PC-9 (cell line): ENCODE data around the gene SRP14. TPM values are rescaled to one million over a fixed set of nuclear protein-coding genes. Genes with fewer than 3 reads are reported as not detected.

Experiments used
- BruUV-seq: library from RNA; stranded (reverse); fragments of 400-500 nt; replicated peaks from 2 replicates; lab custom pipeline; 2021; lab: Mats Ljungman, UMichigan
- CTCF ChIA-PET: fragments of 300-600 bp; sonication (Branson Sonifier 250); formaldehyde crosslinking; loops from one replicate; lab custom pipeline; 2022; ENCODE audit warnings: antibody characterized with exemption; lab: Charles Lee
- POLR2A ChIA-PET: fragments of 300-600 bp; sonication (Branson Sonifier 250); formaldehyde crosslinking; loops from one replicate; lab custom pipeline; 2022; ENCODE audit warnings: antibody characterized with exemption; ENCODE audit not compliant: unreplicated experiment; lab: Charles Lee
- DNase-seq, 2 experiments: peaks; one replicate each; pipeline versions ENCODE4 v3.0.0 to v3.0.0-alpha.2; 2015 to 2022; ENCODE audit warnings: mixed read lengths in 1 of 2
- H2AFZ ChIP-seq: fragments of 200-600 bp; sonication (generic); 2 replicates; pipeline ENCODE4 v1.8.1; 2017; ENCODE audit warnings: antibody characterized with exemption
- H3F3A ChIP-seq: fragments of 200-600 bp; sonication (generic); 2 replicates; pipeline ENCODE4 v1.8.1; 2017; ENCODE audit warnings: antibody characterized with exemption, mild to moderate bottlenecking, low read depth; ENCODE audit not compliant: insufficient read depth
- H3K27ac ChIP-seq: fragments of 200-600 bp; sonication (generic); 2 replicates; pipeline ENCODE4 v1.6.1; 2016; ENCODE audit warnings: mixed run types
- H3K27me3 ChIP-seq: fragments of 200-600 bp; sonication (generic); 2 replicates; pipeline ENCODE4 v1.6.1; 2016; ENCODE audit warnings: low read depth, mixed run types; ENCODE audit not compliant: insufficient read depth
- H3K36me3 ChIP-seq: fragments of 200-600 bp; sonication (generic); 2 replicates; pipeline ENCODE4 v1.6.1; 2016; ENCODE audit warnings: low read depth, mixed run types
- H3K4me1 ChIP-seq: fragments of 200-600 bp; sonication (generic); replicated peaks from 2 replicates; pipeline ENCODE4 v1.6.1; 2016; ENCODE audit warnings: mixed run types; ENCODE audit not compliant: insufficient read depth
- H3K4me2 ChIP-seq: fragments of 200-600 bp; sonication (generic); 2 replicates; pipeline ENCODE4 v1.6.1; 2017; ENCODE audit warnings: mixed run types
- H3K4me3 ChIP-seq: fragments of 200-600 bp; sonication (generic); 2 replicates; pipeline ENCODE4 v1.6.1; 2016; ENCODE audit warnings: mixed run types
- H3K79me2 ChIP-seq: fragments of 200-600 bp; sonication (generic); 2 replicates; pipeline ENCODE4 v1.6.1; 2017; ENCODE audit warnings: low read depth, mixed run types
- H3K9me2 ChIP-seq: fragments of 200-600 bp; sonication (generic); 2 replicates; pipeline ENCODE4 v1.8.1; 2017; ENCODE audit warnings: mild to moderate bottlenecking; ENCODE audit not compliant: insufficient read depth
- H3K9me3 ChIP-seq: fragments of 200-600 bp; sonication (generic); 2 replicates; pipeline ENCODE4 v1.8.1; 2016; ENCODE audit warnings: low read depth; ENCODE audit not compliant: insufficient read depth
- H4K20me1 ChIP-seq: fragments of 200-600 bp; sonication (generic); 2 replicates; pipeline ENCODE4 v1.8.1; 2017; ENCODE audit not compliant: insufficient read depth
- EZH2 ChIP-seq: fragments of 200-600 bp; sonication (generic); IDR thresholded peaks from 2 replicates; pipeline ENCODE4 v1.8.0; 2017; ENCODE audit warnings: antibody characterized with exemption, low read depth
- intact Hi-C: fragments of 100-400 bp; cut with micrococcal nuclease; formaldehyde crosslinking; loops from one replicate; pipeline ENCODE4 v1.10.0; 2022; ENCODE audit not compliant: unreplicated experiment
- total RNA-seq: library from RNA; stranded (reverse); gene quantifications from 2 replicates; pipeline ENCODE4 v1.2.3, GENCODE V29; 2021
- TF ChIP-seq, protein P1 (sequence below): fragments of 200-600 bp; sonication (generic); conservative IDR thresholded peaks from 2 replicates; pipeline ENCODE4 v1.6.1; 2017; ENCODE audit warnings: mixed run types, antibody characterized with exemption, mild to moderate bottlenecking, moderate library complexity

Gene SRP14
- total RNA-seq, 1 experiment from 2014 or later: 196 TPM

DNA sequence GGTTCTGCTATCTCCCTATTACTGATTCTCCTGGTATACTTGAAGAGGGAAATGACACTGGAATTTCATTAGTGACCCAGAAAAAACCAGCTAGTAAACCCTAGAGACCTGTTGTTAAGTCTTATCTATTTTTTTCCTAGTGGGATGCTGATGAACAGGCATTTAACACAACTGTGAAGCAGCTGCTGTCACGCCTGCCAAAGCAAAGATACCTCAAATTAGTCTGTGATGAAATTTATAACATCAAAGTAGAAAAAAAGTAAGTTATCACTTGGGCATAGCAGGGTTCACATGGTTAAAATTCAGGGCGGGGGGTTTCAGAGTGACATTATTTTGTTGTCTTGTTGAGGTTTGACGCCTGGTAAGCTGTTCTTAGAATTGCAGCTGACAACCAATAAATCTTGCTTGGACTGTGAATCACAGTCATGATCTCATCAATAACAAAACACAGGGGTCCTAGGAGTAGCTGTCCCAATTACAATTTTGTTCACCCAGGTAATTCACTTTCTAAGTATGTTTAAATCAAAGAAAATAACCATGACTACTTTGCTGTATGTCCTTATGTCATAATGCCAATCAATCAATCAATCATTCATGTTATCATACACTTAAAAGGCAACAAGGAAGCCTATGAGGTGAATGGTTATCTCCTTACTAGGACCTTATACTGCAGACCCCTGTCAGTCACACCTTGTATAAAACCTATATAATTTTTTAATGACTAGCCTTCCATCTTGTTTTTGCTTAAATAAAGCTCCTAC lies 4.6 kb downstream of the SRP14 start:
- CTCF ChIA-PET: no interaction called here
- no peak for DNase-seq
- Histone ChIP-seq H3K4me1 (peaks cover 10% of the 10 kb centered on the region), H3K27ac (no peak overlapping the region), H3K79me2 (peaks cover 18% of the 10 kb centered on the region), H3K9me3 (no peaks in the 10 kb centered on the region; the same call in 1 of the 2 replicates), H2AFZ (no peak overlapping the region), H3K36me3 (0 out of 2 replicates have a peak, but pooled peaks cover 5% of the 10 kb centered on the region), H4K20me1 (no peaks in the 10 kb centered on the region; the same call in 1 of the 2 replicates), H3K4me2 (no peak overlapping the region), H3F3A (peaks cover 5% of the 10 kb centered on the region; the same call in 1 of the 2 replicates), H3K4me3 (no peak overlapping the region), H3K27me3 (no peaks in the 10 kb centered on the region), H3K9me2 (no peaks in the 10 kb centered on the region)
- POLR2A ChIA-PET: interaction anchor here (0.6 kb wide), 2 partner anchors 71 to 73 kb away, joined by 3 to 6 read pairs; no protein-coding TSS in a partner anchor
- BruUV-seq: no TSS peak
- TF ChIP-seq, protein P1, sequence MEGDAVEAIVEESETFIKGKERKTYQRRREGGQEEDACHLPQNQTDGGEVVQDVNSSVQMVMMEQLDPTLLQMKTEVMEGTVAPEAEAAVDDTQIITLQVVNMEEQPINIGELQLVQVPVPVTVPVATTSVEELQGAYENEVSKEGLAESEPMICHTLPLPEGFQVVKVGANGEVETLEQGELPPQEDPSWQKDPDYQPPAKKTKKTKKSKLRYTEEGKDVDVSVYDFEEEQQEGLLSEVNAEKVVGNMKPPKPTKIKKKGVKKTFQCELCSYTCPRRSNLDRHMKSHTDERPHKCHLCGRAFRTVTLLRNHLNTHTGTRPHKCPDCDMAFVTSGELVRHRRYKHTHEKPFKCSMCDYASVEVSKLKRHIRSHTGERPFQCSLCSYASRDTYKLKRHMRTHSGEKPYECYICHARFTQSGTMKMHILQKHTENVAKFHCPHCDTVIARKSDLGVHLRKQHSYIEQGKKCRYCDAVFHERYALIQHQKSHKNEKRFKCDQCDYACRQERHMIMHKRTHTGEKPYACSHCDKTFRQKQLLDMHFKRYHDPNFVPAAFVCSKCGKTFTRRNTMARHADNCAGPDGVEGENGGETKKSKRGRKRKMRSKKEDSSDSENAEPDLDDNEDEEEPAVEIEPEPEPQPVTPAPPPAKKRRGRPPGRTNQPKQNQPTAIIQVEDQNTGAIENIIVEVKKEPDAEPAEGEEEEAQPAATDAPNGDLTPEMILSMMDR: no peak
- no peak for TF ChIP-seq EZH2
- intact Hi-C loops: no loop called here

DNA sequence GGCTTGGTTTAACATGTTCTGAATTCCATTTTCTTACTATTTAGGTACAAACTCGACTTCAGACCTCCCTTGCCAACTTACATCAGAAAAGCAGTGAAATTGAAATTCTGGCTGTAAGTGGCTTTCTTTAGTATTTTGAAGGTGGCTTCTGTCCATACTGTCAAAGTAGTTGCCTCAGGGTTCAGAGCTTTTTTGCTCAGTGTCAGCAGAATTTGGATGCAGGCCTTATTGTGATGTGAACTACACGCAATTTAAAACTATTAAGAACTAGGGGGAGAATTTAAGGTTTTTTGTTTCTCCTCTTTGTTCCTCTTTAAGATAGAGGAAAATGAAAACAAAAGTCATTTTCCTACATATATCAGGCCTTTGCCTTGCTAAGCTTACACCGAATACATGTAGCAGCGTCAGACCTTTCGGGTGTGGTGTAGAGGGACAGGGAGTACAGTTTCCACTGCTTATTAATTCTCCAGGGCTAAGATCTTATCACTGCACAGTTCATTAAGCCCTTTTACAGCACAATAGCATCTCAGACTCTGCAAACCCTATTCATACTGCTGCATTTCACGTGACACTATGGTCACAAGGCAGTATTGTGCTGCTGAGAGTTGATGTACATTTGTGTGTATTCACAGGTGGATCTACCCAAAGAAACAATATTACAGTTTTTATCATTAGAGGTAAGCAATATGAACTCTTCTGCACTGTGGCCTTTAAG lies 6.7 kb downstream of the SRP14 start:
- TF ChIP-seq, protein P1: no peak
- no peak for TF ChIP-seq EZH2
- POLR2A ChIA-PET: no interaction called here
- DNase-seq: no peak
- CTCF ChIA-PET: no interaction called here
- H3F3A ChIP-seq: peaks cover 11% of the 10 kb centered on the region; the same call in 1 of the 2 replicates
- H2AFZ ChIP-seq: no peak overlapping the region
- H3K27ac ChIP-seq: no peak overlapping the region
- peaks cover under 1% of the 10 kb centered on the region; the same call in 1 of the 2 replicates for H3K79me2 ChIP-seq
- intact Hi-C loops: no loop called here
- H3K4me3 ChIP-seq: no peak overlapping the region
- no peaks in the 10 kb centered on the region for H4K20me1 ChIP-seq
- no peak overlapping the region for H3K4me2 ChIP-seq
- 0 out of 2 replicates have a peak, but pooled peaks cover 5% of the 10 kb centered on the region for H3K36me3 ChIP-seq
- no TSS peak for BruUV-seq
- H3K9me2 ChIP-seq: no peaks in the 10 kb centered on the region
- H3K27me3 ChIP-seq: no peaks in the 10 kb centered on the region
- 0 out of 2 replicates have a peak, but pooled peaks cover under 1% of the 10 kb centered on the region for H3K4me1 ChIP-seq
- H3K9me3 ChIP-seq: no peaks in the 10 kb centered on the region; the same call in 1 of the 2 replicates

DNA sequence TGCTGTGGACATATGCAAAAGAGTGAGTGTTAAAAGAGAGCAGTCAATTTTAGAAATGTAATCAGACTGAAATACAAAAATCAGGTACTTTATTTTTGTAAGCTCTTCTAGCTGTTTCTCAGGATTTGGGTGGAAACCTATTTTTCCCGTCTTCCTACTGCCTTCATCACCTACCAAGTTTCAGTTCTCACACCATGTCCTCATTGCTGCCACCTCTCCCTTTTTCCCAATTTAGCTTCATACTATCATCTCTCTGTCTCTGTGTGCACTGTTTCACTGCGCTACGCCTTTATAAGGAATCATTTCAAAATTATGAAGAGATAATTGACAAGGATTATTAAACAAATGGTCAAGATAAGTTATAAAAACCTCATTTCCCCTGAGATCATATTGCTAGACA lies 7.7 kb downstream of the SRP14 start:
- intact Hi-C loops: no loop called here
- BruUV-seq: no TSS peak
- Histone ChIP-seq H2AFZ (no peak overlapping the region), H3K36me3 (peaks cover 3% of the 10 kb centered on the region; the same call in 1 of the 2 replicates), H4K20me1 (no peaks in the 10 kb centered on the region), H3F3A (peaks cover 11% of the 10 kb centered on the region; the same call in 1 of the 2 replicates), H3K4me1 (no peaks in the 10 kb centered on the region), H3K79me2 (no peaks in the 10 kb centered on the region), H3K27me3 (no peaks in the 10 kb centered on the region), H3K9me3 (no peaks in the 10 kb centered on the region; the same call in 1 of the 2 replicates), H3K4me3 (no peak overlapping the region), H3K27ac (no peak overlapping the region), H3K4me2 (no peak overlapping the region), H3K9me2 (no peaks in the 10 kb centered on the region)
- TF ChIP-seq, protein P1: no peak
- TF ChIP-seq EZH2: no peak
- DNase-seq: no peak
- CTCF ChIA-PET: interaction anchor here (0.5 kb wide), 1 partner anchor 258 kb away, joined by 3 read pairs; no protein-coding TSS in a partner anchor
- POLR2A ChIA-PET: no interaction called here
